Uterus (tissue), 4 donors: ENCODE measurements around the gene ZCCHC2. TPM values are rescaled to one million over a fixed set of nuclear protein-coding genes. Genes with fewer than 3 reads are reported as not detected.

Experiments
- DNase-seq, 2 donors: peaks; one replicate each; pipeline ENCODE4 v3.0.0-alpha.2; 2019 to 2020
- H3K27ac ChIP-seq, 2 donors: fragments of 200-600 bp; sonication (generic); 1 replicate in 1 of 2; 2 replicates in 1 of 2; pipeline ENCODE4 v1.5.1; 2016 to 2018
- H3K27me3 ChIP-seq, 2 donors: fragments of 200-600 bp; sonication (generic); one replicate each; pipeline ENCODE4 v1.5.1; 2018 to 2019; ENCODE audit warnings: control low read depth in 1 of 2
- H3K36me3 ChIP-seq, 2 donors: fragments of 200-600 bp; sonication (generic); one replicate each; pipeline ENCODE4 v1.5.1; 2019; ENCODE audit warnings: control low read depth in 1 of 2
- H3K4me1 ChIP-seq, 2 donors: fragments of 200-600 bp; sonication (generic); one replicate each; pipeline ENCODE4 v1.5.1; 2018 to 2019; ENCODE audit warnings: control low read depth in 1 of 2
- H3K4me3 ChIP-seq, 2 donors: fragments of 200-600 bp; sonication (generic); 1 replicate in 1 of 2; 2 replicates in 1 of 2; pipeline ENCODE4 v1.5.1; 2018 to 2019; ENCODE audit warnings: mild to moderate bottlenecking in 1 of 2
- H3K9me3 ChIP-seq, 2 donors: fragments of 200-600 bp; sonication (generic); one replicate each; pipeline ENCODE4 v1.5.1; 2019; ENCODE audit warnings: control low read depth in 1 of 2
- CTCF ChIP-seq, 4 experiments: fragments of 200-600 bp in 2 of 4; fragments of 450-650 bp in 2 of 4; sonication (generic) in 2 of 4; IDR thresholded peaks; one replicate each; pipeline ENCODE4 v1.5.1; 2016 to 2019; ENCODE audit warnings: antibody characterized with exemption in 4 of 4, mild to moderate bottlenecking in 2 of 4, moderate library complexity in 1 of 4
- POLR2A ChIP-seq, 2 donors: fragments of 450-650 bp; IDR thresholded peaks; one replicate each; pipeline ENCODE4 v1.6.1; 2016; ENCODE audit warnings: antibody characterized with exemption in 2 of 2, mild to moderate bottlenecking in 1 of 2, moderate library complexity in 1 of 2
- intact Hi-C: fragments of 100-400 bp; cut with DNase I; formaldehyde crosslinking; loops from one replicate; pipeline ENCODE4 v1.15.1; 2023; ENCODE audit warnings: low total_unique reads
- total RNA-seq, 4 donors: library from RNA; depleted of rRNA in 3 of 4; stranded (reverse); fragments of >200 nt in 3 of 4; gene quantifications; one replicate each; pipeline versions ENCODE4 v1.1.0 to v1.2.4, GENCODE V29; 2014 to 2023
- donor health status: DM: yes; HTN: yes; CAD: no.

The ZCCHC2 gene
- total RNA-seq, 4 donors from 2014 or later = 7.4 to 44.8 (median 15.5) TPM

DNA sequence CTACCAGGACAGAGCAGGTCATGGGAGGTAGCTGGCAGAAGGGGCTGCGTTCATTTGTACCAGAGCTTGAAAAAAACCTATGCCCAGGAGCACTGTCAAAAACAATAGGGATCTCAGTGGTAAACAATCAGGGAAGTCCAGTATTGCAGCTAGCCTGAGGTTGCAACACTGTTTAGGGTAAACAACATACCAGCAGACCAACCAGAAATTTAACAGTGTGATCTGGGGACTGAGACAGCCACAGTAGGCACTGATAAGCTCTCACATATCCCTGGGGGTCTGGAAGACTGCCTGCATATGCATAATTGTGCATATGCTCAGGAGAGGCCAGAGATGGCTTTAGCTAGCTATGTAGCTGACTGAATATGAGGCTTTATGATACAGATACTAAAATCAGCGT lies 12.0 kb upstream of the ZCCHC2 start:
- intact Hi-C loops = no loop called here

DNA sequence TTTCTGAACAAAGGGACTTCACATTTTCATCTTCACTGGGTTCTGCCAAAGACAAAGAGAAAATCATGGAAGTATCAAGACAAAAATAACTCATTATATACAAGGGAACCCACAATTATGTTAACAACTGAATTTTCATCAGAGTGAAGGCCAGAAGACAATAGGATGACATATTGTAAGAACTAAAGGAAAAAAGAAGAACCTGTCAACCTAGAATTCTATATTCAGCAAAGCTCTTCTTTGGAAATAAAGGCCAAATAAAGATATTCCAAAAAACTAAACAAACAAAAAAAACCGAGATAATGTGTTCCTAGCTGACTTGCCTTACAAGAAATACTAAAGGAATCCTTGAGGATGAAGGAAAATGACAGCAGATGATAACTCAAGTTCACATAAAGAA lies 10.3 kb upstream of the ZCCHC2 start:
- Histone ChIP-seq H3K4me1 (no peaks in the 10 kb centered on the region), H3K27ac (no peak overlapping the region), H3K4me3 (no peak overlapping the region), H3K9me3 (peaks cover 0 to 23% of the 10 kb centered on the region in 2 donors), H3K36me3 (peaks cover 0 to 4% of the 10 kb centered on the region in 2 donors), H3K27me3 (no peaks in the 10 kb centered on the region)
- DNase-seq = no peak
- no peak for TF ChIP-seq POLR2A (IDR thresholded peaks at IDR 0.05)
- TF ChIP-seq CTCF (IDR thresholded peaks at IDR 0.05) = no peak
- intact Hi-C loops = no loop called here

More for the DNA sequence above, 12.0 kb upstream of the ZCCHC2 start:
- peaks cover 0 to 23% of the 10 kb centered on the region in 2 donors for H3K9me3 ChIP-seq
- no peak for DNase-seq
- H3K27ac ChIP-seq = no peak overlapping the region
- no peaks in the 10 kb centered on the region for H3K4me1 ChIP-seq
- TF ChIP-seq CTCF (IDR thresholded peaks at IDR 0.05) (no peak), POLR2A (IDR thresholded peaks at IDR 0.05) (no peak)
- peaks cover 0 to 4% of the 10 kb centered on the region in 2 donors for H3K36me3 ChIP-seq
- H3K4me3 ChIP-seq = no peak overlapping the region
- H3K27me3 ChIP-seq = no peaks in the 10 kb centered on the region

- no peak overlapping the region for H3K27ac ChIP-seq
- intact Hi-C loops = no loop called here
- H3K9me3 ChIP-seq = peaks cover 0 to 23% of the 10 kb centered on the region in 2 donors
- H3K4me3 ChIP-seq = no peak overlapping the region
- no peak for TF ChIP-seq POLR2A (IDR thresholded peaks at IDR 0.05)
- no peak for TF ChIP-seq CTCF (IDR thresholded peaks at IDR 0.05)
- H3K4me1 ChIP-seq = no peaks in the 10 kb centered on the region
- no peak for DNase-seq
- peaks cover 0 to 4% of the 10 kb centered on the region in 2 donors for H3K36me3 ChIP-seq
- H3K27me3 ChIP-seq = no peaks in the 10 kb centered on the region
Observed at GRCh38 chr18:62512996-62513395, 9.8 kb upstream of the ZCCHC2 start.

GRCh38 chr18:62514570-62514969 lies 8.3 kb upstream of the ZCCHC2 start:
- no peak for TF ChIP-seq CTCF (IDR thresholded peaks at IDR 0.05)
- Histone ChIP-seq H3K9me3 (peaks cover 0 to 23% of the 10 kb centered on the region in 2 donors), H3K4me3 (no peak overlapping the region), H3K4me1 (no peaks in the 10 kb centered on the region), H3K27me3 (no peaks in the 10 kb centered on the region), H3K36me3 (peaks cover 0 to 4% of the 10 kb centered on the region in 2 donors), H3K27ac (no peak overlapping the region)
- intact Hi-C loops = no loop called here
- no peak for DNase-seq

GRCh38 chr18:62516242-62516641 lies 6.6 kb upstream of the ZCCHC2 start:
- DNase-seq = no peak
- Histone ChIP-seq H3K4me3 (no peak overlapping the region), H3K4me1 (no peaks in the 10 kb centered on the region), H3K27ac (no peak overlapping the region), H3K9me3 (peaks cover 0 to 23% of the 10 kb centered on the region in 2 donors), H3K36me3 (peaks cover 0 to 4% of the 10 kb centered on the region in 2 donors), H3K27me3 (no peaks in the 10 kb centered on the region)
- TF ChIP-seq POLR2A (IDR thresholded peaks at IDR 0.05) = no peak
- intact Hi-C loops = no loop called here
